Occipital lobe (tissue), 2 donors: Measurements from ENCODE around the gene CDH2. TPM values are rescaled to one million over a fixed set of nuclear protein-coding genes. Genes with fewer than 3 reads are reported as not detected.

ENCODE experiments used
- DNase-seq: peaks from one replicate; lab custom pipeline; 2025; lab: John Stamatoyannopoulos, UW
- total RNA-seq: library from RNA; depleted of rRNA; stranded (reverse); fragments of >200 nt; gene quantifications from one replicate; pipeline ENCODE4 v1.2.3, GENCODE V29; 2014

CDH2 gene
- total RNA-seq, 1 donor from 2014 or later = 200 TPM

DNA sequence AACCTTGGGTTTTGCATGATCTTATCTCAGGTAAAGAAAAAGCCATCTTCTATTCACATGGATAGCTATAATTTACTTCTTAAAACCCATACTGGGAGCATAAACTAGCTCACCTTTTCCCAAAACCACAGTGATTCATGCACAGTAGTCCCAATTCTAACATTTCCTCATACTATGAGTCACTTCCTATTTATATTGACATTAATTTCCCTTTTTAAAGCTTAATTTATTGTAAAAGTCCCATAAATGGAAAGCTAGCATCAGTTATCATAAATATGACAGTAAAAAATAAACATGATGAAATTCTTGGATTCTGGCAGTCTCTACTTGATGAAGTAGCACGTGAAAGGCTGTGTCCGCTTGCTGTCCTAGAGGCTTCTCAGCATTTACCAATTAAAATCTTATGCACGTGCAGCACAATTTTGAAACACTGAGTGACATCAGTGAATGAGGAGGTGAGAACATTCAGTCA, 180.1 kb downstream of the CDH2 start:
- no peak for DNase-seq

DNA sequence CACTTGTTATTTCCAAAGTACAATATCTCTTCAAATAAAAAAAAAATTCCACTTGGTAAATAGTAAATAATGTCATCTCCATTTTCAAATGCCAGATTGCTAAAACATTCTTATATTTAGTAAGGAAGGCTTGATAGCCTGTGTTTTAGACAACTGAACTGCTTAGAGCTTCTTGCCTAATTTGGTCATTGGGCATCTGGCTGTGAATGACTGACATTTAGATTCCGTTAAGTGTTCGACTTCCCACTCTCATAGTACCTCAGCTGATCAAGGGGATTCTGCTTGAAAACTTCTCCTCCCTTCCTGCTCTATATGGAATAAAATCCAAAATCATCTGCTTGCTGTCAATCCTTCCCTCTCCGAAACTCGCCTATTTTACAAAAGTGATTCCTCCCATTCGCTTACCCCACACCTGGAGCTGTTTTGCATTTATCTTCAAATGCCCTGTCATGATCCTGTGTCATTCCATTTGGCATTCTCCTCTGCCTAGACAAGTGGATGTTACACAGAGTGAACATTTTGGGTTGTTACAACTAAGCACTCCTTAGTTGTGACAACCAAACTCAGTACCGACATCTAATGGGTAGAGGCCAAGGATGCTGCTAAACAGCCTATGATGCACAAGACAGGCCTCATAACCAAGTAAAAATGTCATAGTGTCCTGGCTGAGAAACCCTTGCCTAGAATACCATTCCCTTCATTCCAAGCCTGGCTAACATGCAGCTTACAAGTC, 181.0 kb downstream of the CDH2 start:
- no peak for DNase-seq

DNA sequence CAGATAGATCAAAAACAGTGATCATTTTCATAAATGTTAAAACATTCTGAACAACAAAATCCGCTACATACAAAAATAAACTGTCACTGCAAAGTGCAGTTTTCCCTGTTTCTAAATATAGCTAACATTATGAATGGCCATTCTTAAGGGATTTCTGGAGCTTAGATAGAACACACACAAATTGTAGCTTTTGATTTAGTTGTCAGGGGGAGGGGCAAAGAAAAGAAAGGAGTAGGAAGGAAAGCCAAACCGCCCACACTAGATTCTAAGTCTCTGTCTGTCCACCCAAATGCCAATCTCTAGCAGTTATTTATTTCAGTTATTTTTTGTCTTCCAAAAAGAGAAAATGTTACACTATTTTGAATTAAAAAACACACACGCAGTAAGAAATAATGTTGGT, 182.4 kb downstream of the CDH2 start:
- DNase-seq = no peak

DNA sequence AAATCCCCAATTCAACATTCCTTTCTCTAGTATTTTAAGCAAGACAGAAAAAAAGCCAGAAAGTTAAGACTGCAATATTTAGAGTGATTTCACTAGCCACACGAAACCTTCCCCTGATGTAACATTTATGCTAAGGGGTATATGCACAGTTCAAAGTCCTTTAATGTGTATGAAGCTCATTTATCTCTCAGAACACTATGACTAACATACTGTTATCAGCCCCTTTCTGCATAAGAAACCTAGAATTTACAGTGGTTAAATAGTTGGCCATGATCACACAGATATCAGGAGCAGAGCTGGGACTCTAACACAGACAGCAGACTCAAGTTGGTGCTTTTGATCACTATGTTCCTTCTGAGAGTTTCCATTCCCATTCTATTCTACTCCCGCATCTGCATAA, 185.5 kb downstream of the CDH2 start:
- DNase-seq = no peak

DNA sequence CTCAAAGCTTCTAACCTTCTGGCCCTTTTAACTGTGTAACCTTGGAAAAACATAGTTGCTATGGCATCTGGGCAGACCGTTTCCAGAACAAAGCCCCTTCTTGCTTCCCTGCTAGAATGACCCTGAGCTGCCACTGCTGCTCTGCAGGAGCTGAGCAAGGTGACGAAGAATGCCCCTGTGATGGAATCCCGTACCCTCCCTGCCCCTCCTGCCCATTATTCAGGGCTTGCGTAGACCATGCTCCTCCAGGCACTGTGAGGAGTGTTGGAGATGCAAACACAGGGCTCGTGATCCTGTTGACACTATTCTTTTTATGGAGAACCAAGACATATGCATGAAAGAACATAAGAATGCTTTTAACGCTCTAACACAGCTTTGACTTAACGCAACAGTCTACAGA, 191.1 kb downstream of the CDH2 start:
- no peak for DNase-seq

DNA sequence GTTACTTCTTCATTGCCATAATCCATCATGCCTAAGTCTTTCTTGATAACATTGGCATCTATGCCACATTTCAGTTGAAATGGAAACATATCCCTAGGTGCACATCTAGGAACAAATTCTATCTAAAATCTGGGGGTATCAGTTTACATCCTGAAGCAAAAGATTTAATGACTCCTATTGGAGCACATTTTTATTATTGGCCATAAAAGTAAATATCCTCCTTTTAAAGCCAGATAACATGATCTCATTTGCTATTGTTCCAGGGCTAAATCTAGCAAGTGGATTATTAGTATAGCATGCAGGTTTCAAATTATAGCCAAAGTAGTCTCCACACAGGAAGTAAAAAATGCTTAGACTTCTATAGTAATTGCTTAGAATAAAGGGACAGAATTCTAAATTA, 193.2 kb downstream of the CDH2 start:
- no peak for DNase-seq

DNA sequence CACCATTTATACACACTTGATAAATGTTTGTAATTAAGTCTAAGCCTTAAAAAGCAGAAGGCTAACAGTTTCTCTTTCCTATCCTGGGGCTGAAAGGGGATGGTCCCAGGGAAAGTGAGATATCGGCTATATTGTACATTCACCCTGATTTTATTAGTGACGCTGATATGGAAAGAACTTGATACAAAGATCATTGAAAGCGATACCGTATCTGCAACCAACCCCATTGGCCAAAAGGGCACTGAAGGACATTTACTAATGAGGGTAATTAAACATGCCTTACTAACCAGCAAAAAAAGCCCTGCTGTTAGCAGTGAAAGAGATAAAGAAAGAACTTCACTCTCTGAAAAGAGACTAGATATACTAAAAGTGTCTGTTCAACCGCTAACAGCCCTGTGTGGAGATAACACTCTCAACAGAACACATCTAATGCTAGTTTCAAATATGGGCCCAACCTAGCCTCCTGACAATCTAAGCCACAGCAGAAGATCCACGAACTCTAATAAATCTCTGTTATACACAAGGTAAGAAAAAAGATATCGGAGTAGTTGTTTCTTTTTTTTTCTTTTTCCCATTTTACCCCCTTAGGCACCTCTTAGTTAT, 200.0 kb downstream of the CDH2 start:
- DNase-seq = no peak

DNA sequence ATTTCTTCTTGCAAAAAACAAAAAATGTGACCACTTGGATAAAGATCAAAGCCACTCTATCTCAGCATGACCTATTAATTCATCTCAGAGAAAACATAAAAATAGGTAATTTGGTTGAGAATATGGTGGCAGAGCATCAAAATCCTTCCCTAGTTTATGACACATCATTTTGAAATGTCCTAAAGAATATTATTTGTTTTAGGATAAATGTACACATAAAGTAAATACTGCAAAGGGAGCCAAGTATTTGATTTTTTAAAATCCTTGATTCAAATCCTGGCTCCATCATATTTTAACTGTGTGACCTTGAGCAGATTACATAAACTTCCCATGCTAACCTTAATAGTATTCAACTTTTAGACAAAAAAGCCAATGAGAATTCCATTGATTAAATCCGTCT, 206.6 kb downstream of the CDH2 start:
- DNase-seq = no peak

DNA sequence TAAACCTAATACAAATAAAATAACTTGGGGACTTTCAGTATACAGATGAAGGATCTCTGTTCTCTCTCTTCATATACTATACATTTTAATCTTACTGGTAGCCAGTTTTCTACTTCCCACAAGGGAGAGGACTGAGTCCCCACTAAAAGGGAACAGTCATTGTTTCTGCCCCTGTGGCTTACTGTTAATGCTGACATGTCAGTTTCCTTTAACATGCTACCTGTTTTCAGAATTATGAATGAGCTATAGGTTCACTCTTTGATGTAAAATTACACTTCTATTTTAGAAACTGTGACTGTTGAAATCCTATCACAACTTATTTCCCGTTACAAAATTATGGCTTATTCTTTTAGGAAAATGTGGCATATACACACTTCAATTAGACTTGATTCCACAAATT, 207.7 kb downstream of the CDH2 start:
- no peak for DNase-seq

DNA sequence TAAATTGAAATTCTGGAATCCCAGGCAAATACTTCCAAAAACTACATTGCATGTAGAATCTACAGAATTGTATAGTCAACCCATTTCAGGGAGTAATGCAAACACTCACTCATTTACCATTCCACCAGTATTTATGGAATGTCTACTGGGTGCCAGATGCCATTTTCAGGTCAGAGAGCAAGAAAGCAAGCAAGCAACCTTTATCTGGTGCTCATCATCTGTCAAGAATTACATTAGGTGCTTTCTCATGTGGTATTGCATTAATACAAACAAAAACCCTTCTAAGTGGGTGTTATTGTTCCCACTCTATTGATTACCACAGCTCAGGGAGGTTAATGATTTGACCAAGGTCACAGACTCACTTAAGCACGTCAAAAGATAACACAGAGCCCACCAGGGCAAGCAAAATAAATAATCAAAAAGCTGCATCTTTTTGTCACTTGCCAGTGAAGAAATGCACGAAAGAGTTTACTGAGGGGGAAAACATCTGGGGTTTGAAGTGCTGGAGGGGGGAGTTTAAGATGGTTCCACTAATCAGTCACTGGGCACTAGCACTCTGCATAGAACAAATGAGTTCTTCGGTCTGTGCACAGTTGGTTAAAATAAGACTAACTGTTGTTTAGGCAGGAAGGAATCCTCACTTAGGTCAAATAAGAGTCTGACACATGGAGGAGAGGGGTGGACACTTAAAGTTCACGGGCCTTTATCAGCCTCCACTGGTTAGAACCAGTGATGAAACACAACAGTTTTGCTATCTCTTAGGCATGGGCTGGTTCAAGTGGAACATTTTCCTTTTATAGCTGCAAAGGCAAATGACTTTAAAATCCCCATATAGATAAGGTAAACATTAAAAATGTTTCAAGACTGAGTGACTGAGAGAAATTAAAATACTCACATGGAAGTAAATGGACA, 208.8 kb downstream of the CDH2 start:
- no peak for DNase-seq

DNA sequence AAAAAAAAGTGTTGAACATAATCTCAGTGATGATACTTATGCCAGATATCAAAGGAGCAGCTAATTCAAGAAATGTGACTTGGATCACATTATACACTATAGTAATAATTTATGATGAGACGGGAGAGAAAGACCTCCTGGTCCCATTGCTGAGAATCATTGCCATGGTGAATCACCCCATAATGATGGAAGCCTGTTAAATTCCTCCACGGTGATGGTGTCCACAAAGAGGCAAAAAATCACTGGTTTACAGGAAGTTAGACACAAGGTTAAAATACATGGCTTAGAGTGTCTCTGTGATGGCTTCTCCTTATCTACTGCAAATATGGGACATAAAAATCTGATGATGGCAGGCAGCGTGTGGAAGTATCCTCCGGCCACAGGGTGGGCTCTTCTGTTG, 210.0 kb downstream of the CDH2 start:
- no peak for DNase-seq

DNA sequence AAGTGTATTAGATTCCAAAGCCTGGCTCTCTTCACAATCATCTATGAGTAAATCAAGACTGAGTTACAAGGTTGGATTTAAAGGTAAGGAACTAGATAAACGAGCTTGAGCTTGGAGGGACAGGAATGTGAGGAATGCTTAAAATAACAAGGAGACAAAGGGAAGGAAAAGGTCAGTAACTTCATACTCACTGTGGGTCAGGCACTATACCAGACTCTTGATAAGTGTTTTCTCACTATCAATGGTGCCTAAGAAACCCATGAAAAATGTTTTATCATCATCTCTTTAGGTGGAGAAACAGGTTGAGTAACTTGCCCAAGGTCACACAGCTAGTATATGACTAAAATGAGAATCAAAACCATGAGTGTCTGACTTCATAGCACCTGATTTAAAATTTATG, 212.1 kb downstream of the CDH2 start:
- no peak for DNase-seq

DNA sequence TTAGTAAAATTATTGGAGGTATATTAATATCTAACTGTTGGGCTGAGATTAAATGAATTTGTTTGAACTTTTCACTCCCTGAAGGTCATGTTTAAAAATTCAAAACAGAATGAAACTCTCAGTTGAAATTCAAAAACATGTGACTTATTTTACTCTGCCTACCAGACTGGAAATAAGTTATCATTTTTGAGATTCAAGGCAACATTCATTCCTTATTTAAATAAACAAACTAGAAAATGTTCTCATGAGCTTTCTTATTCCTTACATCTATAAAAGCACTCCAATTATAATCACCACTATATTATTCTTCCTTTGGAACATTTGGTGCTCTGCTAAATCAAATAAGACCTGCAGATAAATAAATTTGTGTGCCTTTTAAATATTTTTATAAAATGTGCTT, 217.8 kb downstream of the CDH2 start:
- DNase-seq = no peak

DNA sequence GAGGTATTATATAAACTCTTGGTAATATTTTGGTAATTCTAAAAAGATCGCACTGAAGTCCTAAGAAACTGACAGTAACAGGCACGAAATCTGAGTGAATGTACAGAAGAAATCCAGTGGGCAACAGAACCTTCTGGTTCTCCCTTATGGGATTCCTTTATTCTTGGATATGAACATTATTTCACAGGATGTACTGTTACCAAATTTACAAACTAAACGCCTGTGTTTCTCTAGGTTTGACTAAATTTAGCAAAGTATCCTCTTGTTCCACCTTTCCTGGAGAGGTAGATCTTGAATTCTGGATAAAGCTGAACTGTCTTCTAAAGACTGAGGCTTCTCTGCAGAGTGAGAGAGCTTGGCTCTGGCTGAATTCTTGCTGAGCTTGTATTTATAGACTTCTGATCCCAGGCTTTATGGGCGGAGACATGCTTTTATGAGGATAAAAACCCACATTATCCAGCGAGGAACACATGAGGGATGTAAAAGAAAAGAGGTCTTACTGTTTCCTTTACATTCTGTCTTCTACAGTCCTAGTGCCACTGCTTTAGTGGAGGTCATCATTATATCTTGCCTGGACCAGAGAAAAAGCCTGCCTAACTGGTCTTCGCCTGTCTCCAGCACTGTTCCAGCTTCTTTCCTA, 220.8 kb downstream of the CDH2 start:
- DNase-seq = no peak

DNA sequence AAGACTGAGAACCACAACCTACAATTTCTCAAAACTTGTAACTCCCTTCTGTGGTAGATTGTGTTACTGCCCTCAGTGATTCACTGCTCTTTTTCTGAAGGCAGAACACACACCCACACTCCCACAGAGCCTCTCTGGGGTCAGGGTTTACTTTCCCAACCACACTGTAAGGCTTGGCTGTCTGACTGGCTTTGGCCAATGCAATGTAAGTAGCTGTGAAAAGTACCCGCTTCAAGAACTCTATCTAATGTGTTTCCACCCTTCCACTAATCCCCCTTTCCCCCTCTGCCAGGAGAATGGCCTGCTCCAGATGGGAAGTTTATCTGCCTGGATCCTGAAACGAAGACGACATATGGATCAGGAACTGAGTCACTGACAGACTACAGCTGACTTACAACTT, 222.7 kb downstream of the CDH2 start:
- no peak for DNase-seq

DNA sequence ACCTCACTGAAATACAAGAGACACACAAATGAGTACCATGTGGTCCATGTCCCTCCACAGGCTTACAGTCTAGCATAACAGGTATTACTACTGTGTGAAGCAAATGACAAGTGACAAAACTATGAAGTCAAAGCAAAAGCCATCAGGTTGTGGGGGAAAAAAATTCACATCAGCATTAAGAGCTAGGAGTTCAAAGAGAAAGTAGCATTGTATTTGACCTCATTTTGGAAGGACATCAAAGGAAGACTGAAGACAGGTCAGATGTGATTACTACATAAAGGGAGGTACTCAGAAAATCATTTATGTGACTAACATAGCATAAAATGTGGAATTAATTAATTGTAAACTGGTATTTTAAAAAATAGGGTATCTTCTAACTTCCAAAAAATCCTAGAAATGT, 224.2 kb downstream of the CDH2 start:
- no peak for DNase-seq

DNA sequence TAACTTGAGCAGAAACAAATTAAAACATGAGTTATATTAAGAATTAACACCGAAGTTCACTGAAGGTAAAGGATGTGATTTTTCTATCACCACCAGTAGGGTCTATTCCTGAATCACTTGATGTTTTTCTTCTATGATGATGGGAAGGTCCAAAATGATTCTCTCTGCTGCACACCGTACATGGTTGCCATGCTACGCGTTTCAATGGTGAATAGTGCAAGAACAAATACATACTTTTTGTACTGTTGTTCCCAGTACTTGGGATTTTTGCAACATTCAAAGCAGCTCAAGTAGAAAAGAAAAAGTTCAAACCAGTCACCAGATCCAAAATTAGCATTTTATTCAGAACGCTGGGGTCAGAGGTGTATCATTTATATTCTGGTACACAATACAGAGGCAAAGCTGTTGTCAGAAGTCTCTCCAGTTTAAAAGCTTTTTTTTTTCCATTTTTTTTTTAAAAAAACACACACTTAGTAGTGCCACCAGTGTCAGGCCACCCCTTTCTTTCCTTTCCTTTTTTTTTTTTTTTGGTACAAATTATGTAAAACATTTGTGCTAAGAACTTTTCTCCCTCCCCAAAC, 226.2 kb downstream of the CDH2 start:
- DNase-seq = no peak

DNA sequence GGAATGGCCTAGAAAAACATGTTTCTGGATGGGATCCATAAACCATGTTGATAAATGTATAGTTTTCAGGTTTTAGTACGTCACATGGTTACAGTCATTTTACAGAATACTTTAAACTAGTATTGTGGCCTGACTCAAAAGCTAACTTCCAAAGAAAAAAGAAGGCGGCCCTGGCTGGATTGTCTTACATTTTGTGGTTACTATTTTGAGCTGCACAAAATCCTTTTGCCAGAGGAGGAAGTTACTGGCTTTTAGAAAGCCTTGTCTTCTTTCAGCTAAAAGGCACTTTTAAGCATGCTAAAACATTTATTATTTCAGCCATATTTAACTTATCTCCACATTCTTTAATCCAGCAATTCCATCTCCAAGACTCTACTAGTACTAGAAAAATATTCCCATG, 227.9 kb downstream of the CDH2 start:
- no peak for DNase-seq

DNA sequence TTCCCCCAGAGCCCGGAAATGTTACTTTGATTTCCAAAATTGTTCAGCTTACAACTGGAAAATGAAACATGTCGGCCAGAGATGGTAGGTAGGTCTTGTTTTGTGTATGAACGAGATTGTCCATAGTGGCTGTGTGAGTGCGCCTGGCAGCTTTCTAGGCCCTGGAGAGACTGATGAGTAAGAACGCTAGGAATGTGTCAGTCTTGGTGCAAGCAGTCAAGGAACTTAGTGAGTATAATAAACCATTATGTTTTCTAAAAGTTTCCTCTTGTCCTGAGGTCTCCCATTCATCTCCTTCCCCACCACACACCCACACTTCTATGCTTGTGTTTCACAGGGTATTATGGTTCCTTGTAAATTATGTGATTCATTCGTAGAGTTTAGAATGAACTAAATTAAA, 234.2 kb downstream of the CDH2 start:
- DNase-seq = no peak

DNA sequence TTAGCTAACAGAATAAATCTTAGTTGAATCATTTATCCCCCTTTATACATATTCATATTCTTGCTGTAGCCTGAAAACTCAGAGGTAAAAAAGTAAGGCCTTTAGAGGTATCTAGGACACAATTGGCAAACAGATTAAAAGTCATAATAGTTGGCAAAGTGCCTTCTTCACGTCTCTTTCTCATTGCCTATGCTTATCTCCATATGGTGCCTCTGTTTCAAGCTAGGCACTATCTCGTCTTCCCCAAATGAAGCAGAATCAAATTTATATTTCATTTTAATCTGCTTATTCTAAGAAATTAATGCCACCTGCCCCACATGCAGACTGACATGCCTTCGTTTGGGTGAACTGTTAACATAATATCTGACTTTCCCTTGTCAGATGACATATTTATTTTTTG, 245.4 kb downstream of the CDH2 start:
- DNase-seq = no peak

DNA sequence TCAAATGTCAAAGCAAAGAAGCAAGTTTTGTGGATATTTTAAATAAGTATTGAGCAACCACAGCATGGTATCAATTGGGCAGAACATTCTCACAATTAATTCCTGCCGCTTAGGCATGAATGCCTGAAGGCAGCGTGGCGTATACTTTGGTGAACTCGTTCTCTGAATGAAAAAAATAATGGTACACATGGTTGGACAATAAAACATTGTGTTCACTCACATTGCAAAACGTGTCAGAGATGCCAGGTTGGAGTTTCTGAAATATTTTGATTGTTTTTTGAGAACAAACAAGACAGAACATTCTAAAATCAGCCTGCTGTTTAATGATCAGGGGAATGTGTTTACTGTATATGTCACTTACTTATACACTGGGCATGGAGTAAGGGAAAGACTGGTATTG, 254.2 kb downstream of the CDH2 start:
- no peak for DNase-seq
